HG03520 (cell line): Measurements from ENCODE around the gene SEPTIN10.
"Not testable (repeated sequence)": the region's sequence is repeated elsewhere in the genome, so short reads cannot be mapped to it uniquely, and the experiment has no call there.

ENCODE experiments used
- ATAC-seq: cut with Tn5 transposase; IDR thresholded peaks from one replicate; pipeline ENCODE4 v1.9.1; 2021; ENCODE audit warnings: mild to moderate bottlenecking, moderate library complexity; ENCODE audit not compliant: unreplicated experiment

Gene SEPTIN10

GRCh38 chr2:109607766-109608165 lies 6.0 kb downstream of the SEPTIN10 start:
- no peak for ATAC-seq

- no peak for ATAC-seq
Observed at GRCh38 chr2:109604597-109604996, 9.2 kb downstream of the SEPTIN10 start.

- no peak for ATAC-seq
Observed at GRCh38 chr2:109602617-109603188, 11.1 kb downstream of the SEPTIN10 start.

GRCh38 chr2:109601783-109602182 lies 12.0 kb downstream of the SEPTIN10 start:
- no peak for ATAC-seq

- ATAC-seq: no peak
Observed at GRCh38 chr2:109597283-109597682, 16.5 kb downstream of the SEPTIN10 start.

GRCh38 chr2:109595644-109596043 lies 18.1 kb downstream of the SEPTIN10 start:
- no peak for ATAC-seq

GRCh38 chr2:109594246-109594885 lies 19.4 kb downstream of the SEPTIN10 start:
- no peak for ATAC-seq

GRCh38 chr2:109592905-109593304 lies 20.9 kb downstream of the SEPTIN10 start:
- ATAC-seq: no peak

- no peak for ATAC-seq
Observed at GRCh38 chr2:109591206-109591605, 22.6 kb downstream of the SEPTIN10 start.

- ATAC-seq: no peak
Observed at GRCh38 chr2:109586687-109587086, 27.1 kb downstream of the SEPTIN10 start.

- ATAC-seq: no peak
Observed at GRCh38 chr2:109582928-109583895, 30.6 kb downstream of the SEPTIN10 start.

- ATAC-seq: not testable (repeated sequence)
Observed at GRCh38 chr2:109577630-109578029, 36.1 kb downstream of the SEPTIN10 start.

- no peak for ATAC-seq
Observed at GRCh38 chr2:109575373-109575772, 38.4 kb downstream of the SEPTIN10 start.

GRCh38 chr2:109563980-109564550 lies 49.7 kb downstream of the SEPTIN10 start:
- ATAC-seq: no peak

GRCh38 chr2:109563288-109563687 lies 50.5 kb downstream of the SEPTIN10 start:
- ATAC-seq: no peak

- ATAC-seq: no peak
Observed at GRCh38 chr2:109562421-109562820, 51.3 kb downstream of the SEPTIN10 start.

- ATAC-seq: no peak
Observed at GRCh38 chr2:109560265-109560664, 53.5 kb downstream of the SEPTIN10 start.

- no peak for ATAC-seq
Observed at GRCh38 chr2:109558076-109558882, 55.5 kb downstream of the SEPTIN10 start.

GRCh38 chr2:109557309-109557708 lies 56.5 kb downstream of the SEPTIN10 start:
- ATAC-seq: no peak

- ATAC-seq: no peak
Observed at GRCh38 chr2:109555346-109555900, 58.3 kb downstream of the SEPTIN10 start.
